HG02678 (cell line): Measurements from ENCODE around the gene C1QA.

Experiments used
- ATAC-seq: cut with Tn5 transposase; IDR thresholded peaks from one replicate; pipeline ENCODE4 v1.9.1; 2021; ENCODE audit warnings: mild to moderate bottlenecking, moderate library complexity; ENCODE audit not compliant: unreplicated experiment

C1QA gene

GRCh38 chr1:22612671-22613571, 23.5 kb upstream of the C1QA start:
- no peak for ATAC-seq

GRCh38 chr1:22613572-22613918, 22.9 kb upstream of the C1QA start:
- no peak for ATAC-seq

- no peak for ATAC-seq
Observed at GRCh38 chr1:22613951-22614350, 22.5 kb upstream of the C1QA start.

- no peak for ATAC-seq
Observed at GRCh38 chr1:22615886-22616285, 20.5 kb upstream of the C1QA start.

- ATAC-seq, result no peak
Observed at GRCh38 chr1:22616571-22616970, 19.9 kb upstream of the C1QA start.

GRCh38 chr1:22618056-22618455, 18.4 kb upstream of the C1QA start:
- no peak for ATAC-seq

GRCh38 chr1:22619252-22619651, 17.2 kb upstream of the C1QA start:
- ATAC-seq, result no peak

GRCh38 chr1:22619798-22620197, 16.6 kb upstream of the C1QA start:
- no peak for ATAC-seq

- no peak for ATAC-seq
Observed at GRCh38 chr1:22621761-22622160, 14.7 kb upstream of the C1QA start.

- ATAC-seq, result no peak
Observed at GRCh38 chr1:22625262-22625925, 11.0 kb upstream of the C1QA start.

GRCh38 chr1:22626237-22627157, 9.9 kb upstream of the C1QA start:
- no peak for ATAC-seq

- no peak for ATAC-seq
Observed at GRCh38 chr1:22627331-22627730, 9.1 kb upstream of the C1QA start.

GRCh38 chr1:22628698-22629444, 7.6 kb upstream of the C1QA start:
- no peak for ATAC-seq

GRCh38 chr1:22629886-22630285, 6.5 kb upstream of the C1QA start:
- no peak for ATAC-seq

GRCh38 chr1:22633697-22634463, 2.5 kb upstream of the C1QA start:
- ATAC-seq, result no peak

GRCh38 chr1:22635436-22635835, 992 bp upstream of the C1QA start:
- ATAC-seq, result no peak

GRCh38 chr1:22636927-22637326, 499 bp downstream of the C1QA start:
- ATAC-seq, result no peak

- ATAC-seq, result no peak
Observed at GRCh38 chr1:22637907-22638445, 1.5 kb downstream of the C1QA start.

- no peak for ATAC-seq
Observed at GRCh38 chr1:22638476-22639234, 2.2 kb downstream of the C1QA start.
